IMR-90 (cell line): Measurements from ENCODE around the gene MAPK11.

Experiments used
- BHLHE40 ChIP-seq: fragments of 150-350 bp; IDR thresholded peaks from 2 replicates; pipeline ENCODE4 v1.6.1; 2016; ENCODE audit warnings: mild to moderate bottlenecking, low read depth, low read length
- CHD1 ChIP-seq: IDR thresholded peaks from 2 replicates; pipeline ENCODE4 v1.6.1; 2012; ENCODE audit warnings: low read depth, low read length, improper control_type of control experiment
- POLR2A ChIP-seq: IDR thresholded peaks from 2 replicates; pipeline ENCODE4 v1.6.1; 2012; ENCODE audit warnings: mild to moderate bottlenecking, low read depth, low read length
- RCOR1 ChIP-seq: IDR thresholded peaks from 2 replicates; pipeline ENCODE4 v1.6.1; 2012; ENCODE audit warnings: mild to moderate bottlenecking, low read length, improper control_type of control experiment; ENCODE audit not compliant: insufficient replicate concordance
- TF ChIP-seq, protein P1 (sequence below): conservative IDR thresholded peaks from 2 replicates; pipeline ENCODE4 v1.5.1; 2012; ENCODE audit warnings: mild to moderate bottlenecking, low read depth, low read length, improper control_type of control experiment

DNA sequence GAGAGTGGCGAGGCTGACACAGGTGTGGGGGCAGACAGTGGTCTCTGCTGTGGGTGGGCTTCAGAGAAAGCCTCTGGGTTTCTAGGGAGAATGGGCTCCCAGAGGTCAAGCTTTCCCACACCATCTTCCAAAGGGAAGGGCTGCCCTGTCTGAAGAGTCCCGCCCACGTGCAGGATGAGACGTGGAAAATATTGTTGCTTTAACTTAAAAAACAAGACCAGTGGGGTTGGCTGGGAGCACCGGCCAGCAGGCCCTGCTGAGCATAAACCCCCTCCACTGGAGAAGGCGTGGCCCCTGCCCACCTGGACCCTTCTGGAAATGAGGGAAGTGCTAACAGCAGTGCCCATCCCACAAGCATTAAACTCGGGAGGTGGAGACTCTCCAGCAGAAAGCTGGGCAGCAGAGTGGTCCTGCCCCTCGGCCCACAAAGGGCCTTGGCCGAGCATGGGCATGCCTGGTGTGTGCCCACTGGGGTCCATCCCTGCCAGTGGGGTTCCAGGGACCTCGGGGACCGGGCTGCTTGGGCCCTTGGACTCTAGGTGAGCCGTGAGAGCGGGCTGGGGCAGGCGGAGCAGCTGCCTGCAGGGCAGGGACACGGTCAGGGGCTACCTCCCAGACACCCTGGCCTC, 54.0 kb downstream of the MAPK11 start:
- TF ChIP-seq CHD1 (no peak), RCOR1 (no peak), BHLHE40 (no peak), POLR2A (no peak)
- TF ChIP-seq, protein P1, sequence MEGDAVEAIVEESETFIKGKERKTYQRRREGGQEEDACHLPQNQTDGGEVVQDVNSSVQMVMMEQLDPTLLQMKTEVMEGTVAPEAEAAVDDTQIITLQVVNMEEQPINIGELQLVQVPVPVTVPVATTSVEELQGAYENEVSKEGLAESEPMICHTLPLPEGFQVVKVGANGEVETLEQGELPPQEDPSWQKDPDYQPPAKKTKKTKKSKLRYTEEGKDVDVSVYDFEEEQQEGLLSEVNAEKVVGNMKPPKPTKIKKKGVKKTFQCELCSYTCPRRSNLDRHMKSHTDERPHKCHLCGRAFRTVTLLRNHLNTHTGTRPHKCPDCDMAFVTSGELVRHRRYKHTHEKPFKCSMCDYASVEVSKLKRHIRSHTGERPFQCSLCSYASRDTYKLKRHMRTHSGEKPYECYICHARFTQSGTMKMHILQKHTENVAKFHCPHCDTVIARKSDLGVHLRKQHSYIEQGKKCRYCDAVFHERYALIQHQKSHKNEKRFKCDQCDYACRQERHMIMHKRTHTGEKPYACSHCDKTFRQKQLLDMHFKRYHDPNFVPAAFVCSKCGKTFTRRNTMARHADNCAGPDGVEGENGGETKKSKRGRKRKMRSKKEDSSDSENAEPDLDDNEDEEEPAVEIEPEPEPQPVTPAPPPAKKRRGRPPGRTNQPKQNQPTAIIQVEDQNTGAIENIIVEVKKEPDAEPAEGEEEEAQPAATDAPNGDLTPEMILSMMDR = no peak
